Liver (tissue), 3 donors: ENCODE results near the gene OR52K1.

Experiments
- ATF3 ChIP-seq: IDR thresholded peaks from 2 replicates; pipeline ENCODE4 v1.6.1; 2016; ENCODE audit warnings: antibody characterized with exemption
- CTCF ChIP-seq: fragments of 150-350 bp; IDR thresholded peaks from 2 replicates; pipeline ENCODE4 v1.5.1; 2017; ENCODE audit warnings: improper control_type of control experiment, low read depth, low read length; ENCODE audit not compliant: missing input control
- GABPA ChIP-seq, 2 donors: IDR thresholded peaks in 1 of 2; conservative IDR thresholded peaks in 1 of 2; 2 replicates each; pipeline ENCODE4 v1.6.1; 2016; ENCODE audit warnings: antibody characterized with exemption in 2 of 2, mild to moderate bottlenecking in 1 of 2, moderate library complexity in 1 of 2
- MAX ChIP-seq: IDR thresholded peaks from 2 replicates; pipeline ENCODE4 v1.6.1; 2016; ENCODE audit warnings: antibody characterized with exemption
- RAD21 ChIP-seq, 2 donors: IDR thresholded peaks; 2 replicates each; pipeline ENCODE4 v1.6.1; 2016; ENCODE audit warnings: antibody characterized with exemption in 2 of 2, mild to moderate bottlenecking in 2 of 2
- REST ChIP-seq: IDR thresholded peaks from 2 replicates; pipeline ENCODE4 v1.6.1; 2016; ENCODE audit warnings: antibody characterized with exemption, mild to moderate bottlenecking
- RXRA ChIP-seq, 2 donors: IDR thresholded peaks; 2 replicates each; pipeline ENCODE4 v1.6.1; 2017 to 2018; ENCODE audit warnings: antibody characterized with exemption in 2 of 2, mild to moderate bottlenecking in 1 of 2
- TAF1 ChIP-seq: conservative IDR thresholded peaks from 2 replicates; pipeline ENCODE4 v1.6.1; 2016; ENCODE audit warnings: antibody characterized with exemption, mild to moderate bottlenecking
- ZBTB33 ChIP-seq: IDR thresholded peaks from 2 replicates; pipeline ENCODE4 v1.6.1; 2016; ENCODE audit warnings: antibody characterized with exemption
- donor health status: healthy.
- donor health status: healthy.

GRCh38 chr11:4465407-4465806 lies 17.0 kb upstream of the OR52K1 start:
- TF ChIP-seq ZBTB33 (no peak), GABPA (IDR thresholded peaks at IDR 0.05 in 1 of 2, conservative IDR thresholded peaks at IDR 0.05 in 1 of 2) (no peak), CTCF (no peak), RAD21 (IDR thresholded peaks at IDR 0.05) (no peak), TAF1 (no peak), REST (no peak), ATF3 (no peak), MAX (no peak), RXRA (IDR thresholded peaks at IDR 0.05) (no peak)
